Measurements from ENCODE around the gene FEM1B. TPM values are rescaled to one million over a fixed set of nuclear protein-coding genes. Genes with fewer than 3 reads are reported as not detected.

FEM1B gene
- total RNA-seq, 1 donor from 2014 or later: 71.1 TPM

DNA sequence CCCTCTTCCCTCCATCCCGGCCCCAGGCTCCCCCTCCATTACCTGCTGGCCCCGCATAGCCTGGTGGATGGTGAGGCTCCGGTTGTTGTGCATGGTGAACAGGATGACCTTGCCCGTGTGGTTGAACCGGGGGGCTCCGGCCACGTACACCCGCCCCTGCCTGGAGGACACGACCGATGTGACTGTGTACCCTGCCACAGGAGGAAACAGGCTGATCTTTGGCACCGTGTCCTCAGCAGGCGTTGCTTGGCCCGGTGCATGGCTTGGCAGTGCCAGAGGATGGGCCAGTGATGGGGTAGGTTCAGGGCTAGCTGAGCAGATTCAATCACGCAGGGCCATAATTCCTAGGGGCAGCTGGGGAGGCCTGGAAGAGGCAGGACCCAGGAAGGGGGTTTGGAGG lies 58.1 kb downstream of the FEM1B start:
- no peak for DNase-seq (ENCODE audit: extremely low spot score, unreplicated experiment)
- no peak overlapping the region for H3K4me3 Mint-ChIP-seq (ENCODE audit: unreplicated experiment)
- peaks cover 64% of the 10 kb centered on the region for H3K36me3 Mint-ChIP-seq (ENCODE audit: unreplicated experiment)
- TF ChIP-seq, protein P1, sequence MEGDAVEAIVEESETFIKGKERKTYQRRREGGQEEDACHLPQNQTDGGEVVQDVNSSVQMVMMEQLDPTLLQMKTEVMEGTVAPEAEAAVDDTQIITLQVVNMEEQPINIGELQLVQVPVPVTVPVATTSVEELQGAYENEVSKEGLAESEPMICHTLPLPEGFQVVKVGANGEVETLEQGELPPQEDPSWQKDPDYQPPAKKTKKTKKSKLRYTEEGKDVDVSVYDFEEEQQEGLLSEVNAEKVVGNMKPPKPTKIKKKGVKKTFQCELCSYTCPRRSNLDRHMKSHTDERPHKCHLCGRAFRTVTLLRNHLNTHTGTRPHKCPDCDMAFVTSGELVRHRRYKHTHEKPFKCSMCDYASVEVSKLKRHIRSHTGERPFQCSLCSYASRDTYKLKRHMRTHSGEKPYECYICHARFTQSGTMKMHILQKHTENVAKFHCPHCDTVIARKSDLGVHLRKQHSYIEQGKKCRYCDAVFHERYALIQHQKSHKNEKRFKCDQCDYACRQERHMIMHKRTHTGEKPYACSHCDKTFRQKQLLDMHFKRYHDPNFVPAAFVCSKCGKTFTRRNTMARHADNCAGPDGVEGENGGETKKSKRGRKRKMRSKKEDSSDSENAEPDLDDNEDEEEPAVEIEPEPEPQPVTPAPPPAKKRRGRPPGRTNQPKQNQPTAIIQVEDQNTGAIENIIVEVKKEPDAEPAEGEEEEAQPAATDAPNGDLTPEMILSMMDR (IDR thresholded peaks at IDR 0.05): no peak
- H3K4me1 Mint-ChIP-seq (ENCODE audit: unreplicated experiment): peaks cover 75% of the 10 kb centered on the region
- H3K27me3 Mint-ChIP-seq (ENCODE audit: unreplicated experiment): no peaks in the 10 kb centered on the region
- H3K9me3 Mint-ChIP-seq (ENCODE audit: unreplicated experiment): no peaks in the 10 kb centered on the region
- H3K27ac Mint-ChIP-seq (ENCODE audit: unreplicated experiment): peak overlapping the region; percentile 97

DNA sequence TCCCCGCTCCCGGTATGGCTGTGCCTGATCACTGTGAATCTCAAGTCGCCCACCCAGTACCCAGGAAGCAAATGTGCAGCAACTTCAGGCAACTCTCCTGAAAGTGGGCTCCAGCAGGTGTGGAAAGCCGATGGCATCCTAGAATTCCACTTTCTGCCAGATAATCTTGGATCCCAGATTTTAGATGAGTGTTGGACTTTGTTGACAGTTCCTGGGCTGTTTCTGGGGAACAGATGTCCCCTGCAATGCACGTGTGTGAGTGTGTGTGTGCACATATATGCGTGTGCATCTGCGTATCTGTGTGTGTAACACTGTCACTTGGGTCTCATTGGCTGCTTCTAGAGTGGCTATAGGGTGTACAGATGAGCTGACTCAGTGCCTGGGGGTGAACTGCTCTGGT lies 59.0 kb downstream of the FEM1B start:
- no peaks in the 10 kb centered on the region for H3K27me3 Mint-ChIP-seq (ENCODE audit: unreplicated experiment)
- no peak for DNase-seq (ENCODE audit: extremely low spot score, unreplicated experiment)
- TF ChIP-seq, protein P1 (IDR thresholded peaks at IDR 0.05): no peak
- peaks cover 75% of the 10 kb centered on the region for H3K4me1 Mint-ChIP-seq (ENCODE audit: unreplicated experiment)
- peak overlapping the region; percentile 97 for H3K27ac Mint-ChIP-seq (ENCODE audit: unreplicated experiment)
- peaks cover 64% of the 10 kb centered on the region for H3K36me3 Mint-ChIP-seq (ENCODE audit: unreplicated experiment)
- no peaks in the 10 kb centered on the region for H3K9me3 Mint-ChIP-seq (ENCODE audit: unreplicated experiment)
- H3K4me3 Mint-ChIP-seq (ENCODE audit: unreplicated experiment): no peak overlapping the region

DNA sequence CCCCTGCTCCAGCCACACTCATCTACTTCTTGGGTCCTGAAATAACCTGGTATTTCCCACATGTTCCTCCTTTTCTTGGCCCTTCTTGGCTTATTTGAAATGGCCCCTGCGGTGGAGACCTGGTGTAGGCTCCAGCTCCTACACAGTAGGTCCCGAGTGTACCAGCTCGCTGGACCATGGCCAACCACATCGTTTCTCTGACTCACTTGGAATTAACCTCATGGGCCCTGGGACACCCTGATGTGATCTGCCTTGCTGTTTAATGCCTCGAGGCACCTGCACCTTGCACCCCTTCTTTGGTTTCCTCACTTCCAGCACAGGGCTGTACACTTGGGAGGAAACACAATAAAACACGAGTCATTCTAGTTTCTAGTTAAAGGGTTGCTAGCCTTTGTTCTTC lies 60.3 kb downstream of the FEM1B start:
- Mint-ChIP-seq H3K27me3 (ENCODE audit: unreplicated experiment) (no peaks in the 10 kb centered on the region), H3K36me3 (ENCODE audit: unreplicated experiment) (peaks cover 66% of the 10 kb centered on the region), H3K4me3 (ENCODE audit: unreplicated experiment) (no peak overlapping the region), H3K4me1 (ENCODE audit: unreplicated experiment) (peaks cover 77% of the 10 kb centered on the region), H3K27ac (ENCODE audit: unreplicated experiment) (peak overlapping the region; percentile 97), H3K9me3 (ENCODE audit: unreplicated experiment) (no peaks in the 10 kb centered on the region)
- DNase-seq (ENCODE audit: extremely low spot score, unreplicated experiment): no peak
- TF ChIP-seq, protein P1 (IDR thresholded peaks at IDR 0.05): no peak

DNA sequence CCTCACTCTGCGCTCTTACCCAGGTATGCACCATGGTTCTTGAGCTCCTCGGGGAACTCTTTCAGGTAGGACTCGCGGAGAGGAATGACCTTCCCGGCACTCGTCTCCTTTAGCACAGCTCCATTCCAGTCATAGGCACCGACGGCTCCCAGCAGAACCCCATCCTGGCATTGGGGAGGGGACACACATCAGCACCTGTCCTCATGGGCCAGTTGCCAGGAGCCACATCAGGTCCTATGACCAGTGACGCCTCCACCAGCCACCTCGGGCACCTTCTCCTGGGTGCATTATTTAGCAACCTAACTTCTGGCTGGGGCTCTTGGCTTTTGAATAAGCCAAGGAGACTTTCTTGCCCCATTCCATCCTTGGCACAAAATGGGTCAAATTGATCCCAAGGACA lies 61.9 kb downstream of the FEM1B start:
- DNase-seq (ENCODE audit: extremely low spot score, unreplicated experiment): no peak
- no peak overlapping the region for H3K4me3 Mint-ChIP-seq (ENCODE audit: unreplicated experiment)
- peaks cover 77% of the 10 kb centered on the region for H3K4me1 Mint-ChIP-seq (ENCODE audit: unreplicated experiment)
- peaks cover 69% of the 10 kb centered on the region for H3K36me3 Mint-ChIP-seq (ENCODE audit: unreplicated experiment)
- H3K27me3 Mint-ChIP-seq (ENCODE audit: unreplicated experiment): no peaks in the 10 kb centered on the region
- TF ChIP-seq, protein P1 (IDR thresholded peaks at IDR 0.05): no peak
- no peaks in the 10 kb centered on the region for H3K9me3 Mint-ChIP-seq (ENCODE audit: unreplicated experiment)
- peak overlapping the region; percentile 100 for H3K27ac Mint-ChIP-seq (ENCODE audit: unreplicated experiment)

DNA sequence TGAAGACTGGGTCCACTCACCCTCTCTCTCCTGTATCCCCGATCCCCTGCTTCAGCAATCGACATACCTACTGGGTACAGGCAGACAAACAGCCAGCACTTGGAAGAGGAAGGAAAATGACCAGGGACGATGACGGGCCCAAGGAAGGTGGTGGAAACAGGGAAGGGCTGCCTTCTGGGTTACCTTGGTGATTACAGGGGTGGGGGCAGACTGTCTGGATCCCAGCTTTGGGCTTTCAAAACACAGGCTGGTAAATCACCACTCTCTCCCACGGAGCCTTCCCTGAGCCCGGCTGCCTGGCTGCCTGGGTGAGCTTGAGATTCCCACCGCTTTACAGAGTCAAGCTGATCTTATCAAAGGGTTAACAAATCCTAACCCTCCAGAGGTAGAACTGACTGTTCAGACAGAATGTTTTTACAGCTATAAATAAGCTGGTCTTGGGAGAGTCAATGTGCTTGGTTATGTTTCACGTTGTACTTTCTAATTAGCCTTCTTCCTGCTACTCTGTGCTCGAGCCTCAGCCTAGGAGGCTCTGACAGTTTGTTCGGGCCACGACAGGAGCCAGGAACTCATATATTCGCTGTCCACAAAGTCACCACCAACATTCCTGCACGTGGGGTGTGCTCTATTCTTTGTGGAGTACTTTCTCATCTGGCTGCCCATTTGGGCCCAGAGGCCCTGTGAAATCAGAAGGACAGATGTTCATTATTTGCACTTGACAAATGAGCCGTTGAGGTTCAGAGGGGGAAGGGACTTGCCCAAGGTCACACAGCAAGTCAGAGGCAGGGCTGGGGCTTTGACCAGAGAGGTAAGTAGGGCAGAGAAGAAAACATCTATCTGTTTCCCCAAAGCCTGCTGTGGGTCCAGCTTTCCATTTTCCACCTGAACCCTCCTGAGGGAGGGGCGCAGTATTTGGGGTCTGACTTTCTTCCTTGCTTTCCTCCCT lies 63.5 kb downstream of the FEM1B start:
- Mint-ChIP-seq H3K9me3 (ENCODE audit: unreplicated experiment) (no peaks in the 10 kb centered on the region), H3K4me1 (ENCODE audit: unreplicated experiment) (peaks cover 71% of the 10 kb centered on the region), H3K36me3 (ENCODE audit: unreplicated experiment) (peaks cover 76% of the 10 kb centered on the region), H3K4me3 (ENCODE audit: unreplicated experiment) (no peak overlapping the region), H3K27me3 (ENCODE audit: unreplicated experiment) (no peaks in the 10 kb centered on the region), H3K27ac (ENCODE audit: unreplicated experiment) (peak overlapping the region; percentile 100)
- TF ChIP-seq, protein P1 (IDR thresholded peaks at IDR 0.05): no peak
- DNase-seq (ENCODE audit: extremely low spot score, unreplicated experiment): no peak

Measured in osteocyte (in vitro differentiated cells).